Activated CD4-positive, alpha-beta T cell treated with anti-CD3 and anti-CD28 coated beads, Interleukin-2, amount 10 ng/mL, durations not matched to agents 7 days and 5 days (primary cell): ENCODE data around the gene EPHB2. TPM values are rescaled to one million over a fixed set of nuclear protein-coding genes. Genes with fewer than 3 reads are reported as not detected.

Experiments
- CTCF ChIA-PET: fragments of 350-600 bp; sonication (Branson Sonifier 250); formaldehyde crosslinking; loops from one replicate; lab custom pipeline; 2021; ENCODE audit warnings: antibody characterized with exemption; lab: Charles Lee
- POLR2A ChIA-PET: fragments of 350-600 bp; sonication (Branson Sonifier 250); formaldehyde crosslinking; loops from one replicate; lab custom pipeline; 2021; ENCODE audit warnings: antibody characterized with exemption; lab: Charles Lee
- DNase-seq: peaks from one replicate; pipeline ENCODE4 v3.0.0-alpha.2; 2020
- H3K27ac Mint-ChIP-seq: one replicate; pipeline ENCODE4 v1.8.0; 2021; ENCODE audit warnings: mild to moderate bottlenecking, moderate library complexity, mixed read lengths
- H3K27me3 Mint-ChIP-seq: one replicate; pipeline ENCODE4 v1.8.0; 2021; ENCODE audit warnings: mixed read lengths
- H3K36me3 Mint-ChIP-seq: one replicate; pipeline ENCODE4 v1.8.0; 2021; ENCODE audit warnings: low read depth, mixed read lengths
- H3K4me1 Mint-ChIP-seq: one replicate; pipeline ENCODE4 v1.8.0; 2021; ENCODE audit warnings: mixed read lengths
- H3K4me3 Mint-ChIP-seq: one replicate; pipeline ENCODE4 v1.8.0; 2021; ENCODE audit warnings: mild to moderate bottlenecking, moderate library complexity, mixed read lengths
- H3K9me3 Mint-ChIP-seq: one replicate; pipeline ENCODE4 v1.8.0; 2021; ENCODE audit warnings: mixed read lengths
- total RNA-seq, 2 experiments: library from RNA; stranded (reverse); gene quantifications; one replicate each; pipeline ENCODE4 v1.2.3, GENCODE V29; 2021

The EPHB2 gene
- total RNA-seq, 2 experiments from 2014 or later, result 0.08 TPM; not detected in 1

DNA sequence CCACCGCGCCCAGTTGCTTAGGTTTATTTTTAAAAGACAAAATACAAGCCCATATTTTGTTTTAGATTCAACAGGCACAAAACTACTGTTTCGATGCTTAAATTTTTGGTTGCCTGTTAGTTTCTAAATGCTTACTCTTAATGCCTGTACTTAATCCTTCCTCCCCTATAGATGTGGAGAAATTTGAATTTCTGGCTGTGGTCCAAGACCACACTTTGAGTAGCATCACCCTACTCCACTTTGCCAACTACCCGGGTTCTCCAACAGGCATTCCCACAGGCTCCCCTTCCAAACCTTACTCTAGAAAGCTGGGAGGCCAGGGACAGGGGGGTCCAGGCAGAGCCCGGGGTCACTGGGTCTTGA lies 242.0 kb downstream of the EPHB2 start:
- POLR2A ChIA-PET, result interaction anchor here (0.7 kb wide), 1 partner anchor 18 kb away, joined by 3 read pairs; no protein-coding TSS in a partner anchor
- Mint-ChIP-seq H3K4me1 (no peaks in the 10 kb centered on the region), H3K27ac (no peak overlapping the region), H3K4me3 (no peak overlapping the region), H3K9me3 (no peaks in the 10 kb centered on the region), H3K27me3 (peaks cover 52% of the 10 kb centered on the region), H3K36me3 (no peaks in the 10 kb centered on the region)
- DNase-seq, result no peak
- CTCF ChIA-PET, result no interaction called here

DNA sequence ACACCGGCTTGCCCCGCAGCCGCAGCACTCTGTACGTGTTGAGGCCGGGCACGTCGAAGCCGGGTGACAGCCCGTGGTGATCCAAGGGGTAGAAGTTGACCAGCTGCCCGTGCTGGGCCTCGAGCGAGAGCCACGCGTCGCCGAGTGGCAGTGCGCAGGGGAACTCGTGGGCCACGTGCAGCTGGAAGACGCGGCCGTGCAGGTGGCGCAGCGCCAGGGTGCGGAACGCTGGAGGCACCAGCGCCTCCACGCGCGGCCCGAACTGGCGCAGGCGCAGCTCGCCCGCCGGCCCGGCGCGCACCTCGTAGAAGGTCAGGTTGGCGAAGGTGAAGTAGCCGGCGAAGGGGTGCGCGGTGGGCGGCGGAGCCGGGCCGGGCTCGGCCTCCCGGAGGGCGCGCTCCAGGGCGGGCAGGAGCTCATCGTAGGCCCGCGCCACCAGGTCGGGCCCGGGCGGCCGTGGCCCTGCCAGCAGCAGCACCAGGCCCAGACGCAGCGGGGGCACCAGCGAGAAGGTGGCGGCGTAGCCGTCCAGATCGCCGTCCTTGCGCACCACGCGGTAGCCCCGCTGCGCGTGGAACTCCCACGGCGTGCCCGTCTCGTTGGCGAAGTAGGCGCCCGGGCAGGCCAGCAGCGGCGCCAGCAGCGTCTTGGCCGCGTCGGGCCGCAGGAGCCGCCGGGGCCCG lies 242.6 kb downstream of the EPHB2 start:
- no peak overlapping the region for H3K27ac Mint-ChIP-seq
- peaks cover 48% of the 10 kb centered on the region for H3K27me3 Mint-ChIP-seq
- no peaks in the 10 kb centered on the region for H3K36me3 Mint-ChIP-seq
- no peak overlapping the region for H3K4me3 Mint-ChIP-seq
- no peak for DNase-seq
- ChIA-PET CTCF (no interaction called here), POLR2A (interaction anchor here (0.7 kb wide), 1 partner anchor 18 kb away, joined by 3 read pairs; no protein-coding TSS in a partner anchor)
- H3K4me1 Mint-ChIP-seq, result no peaks in the 10 kb centered on the region
- H3K9me3 Mint-ChIP-seq, result no peaks in the 10 kb centered on the region

DNA sequence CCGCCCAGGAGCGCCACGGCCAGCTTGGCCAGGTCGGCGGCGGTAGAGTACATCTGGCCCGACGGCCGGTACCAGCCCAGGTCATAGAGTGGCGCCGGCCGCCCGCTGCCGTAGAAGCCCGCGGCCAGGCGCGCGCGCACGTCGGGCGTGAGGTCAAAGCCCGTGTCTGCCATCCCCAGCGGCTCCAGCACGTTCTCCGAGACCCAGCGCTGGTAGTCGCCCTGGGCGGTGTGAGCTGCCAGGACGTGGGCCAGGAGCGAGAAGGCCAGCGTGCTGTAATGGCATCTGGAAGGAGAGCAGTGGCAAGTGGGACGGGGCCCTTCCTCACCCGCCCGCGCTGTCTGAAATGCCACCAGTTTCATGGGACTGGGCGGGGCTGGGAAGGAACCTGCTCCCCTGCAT lies 243.1 kb downstream of the EPHB2 start:
- H3K36me3 Mint-ChIP-seq, result no peaks in the 10 kb centered on the region
- H3K27ac Mint-ChIP-seq, result no peak overlapping the region
- ChIA-PET CTCF (no interaction called here), POLR2A (no interaction called here)
- peaks cover 43% of the 10 kb centered on the region for H3K27me3 Mint-ChIP-seq
- DNase-seq, result no peak
- no peaks in the 10 kb centered on the region for H3K9me3 Mint-ChIP-seq
- no peaks in the 10 kb centered on the region for H3K4me1 Mint-ChIP-seq
- H3K4me3 Mint-ChIP-seq, result no peak overlapping the region

DNA sequence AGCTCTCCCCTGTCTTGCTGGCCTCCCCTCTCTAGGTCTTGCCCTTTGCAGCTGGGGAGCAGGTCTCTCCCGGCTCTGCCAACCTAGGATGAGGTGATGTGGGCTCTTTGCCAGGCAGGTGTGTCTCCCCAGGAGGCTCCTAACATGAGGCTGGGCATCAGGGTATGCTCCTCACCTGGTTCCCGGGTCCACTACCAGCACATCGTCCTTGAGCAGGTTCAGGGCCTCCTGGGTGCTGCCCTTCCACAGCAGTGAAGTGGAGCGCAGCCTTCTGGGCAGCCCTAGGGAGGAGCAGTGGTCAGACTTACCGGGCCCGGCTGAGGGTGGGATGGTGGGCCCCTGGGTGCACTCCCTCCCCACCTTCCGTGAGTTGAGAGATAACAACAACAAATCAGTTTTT lies 244.5 kb downstream of the EPHB2 start:
- H3K9me3 Mint-ChIP-seq, result no peaks in the 10 kb centered on the region
- DNase-seq, result no peak
- H3K4me1 Mint-ChIP-seq, result no peaks in the 10 kb centered on the region
- no peak overlapping the region for H3K27ac Mint-ChIP-seq
- H3K27me3 Mint-ChIP-seq, result peaks cover 36% of the 10 kb centered on the region
- no peak overlapping the region for H3K4me3 Mint-ChIP-seq
- CTCF ChIA-PET, result no interaction called here
- POLR2A ChIA-PET, result no interaction called here
- H3K36me3 Mint-ChIP-seq, result no peaks in the 10 kb centered on the region

DNA sequence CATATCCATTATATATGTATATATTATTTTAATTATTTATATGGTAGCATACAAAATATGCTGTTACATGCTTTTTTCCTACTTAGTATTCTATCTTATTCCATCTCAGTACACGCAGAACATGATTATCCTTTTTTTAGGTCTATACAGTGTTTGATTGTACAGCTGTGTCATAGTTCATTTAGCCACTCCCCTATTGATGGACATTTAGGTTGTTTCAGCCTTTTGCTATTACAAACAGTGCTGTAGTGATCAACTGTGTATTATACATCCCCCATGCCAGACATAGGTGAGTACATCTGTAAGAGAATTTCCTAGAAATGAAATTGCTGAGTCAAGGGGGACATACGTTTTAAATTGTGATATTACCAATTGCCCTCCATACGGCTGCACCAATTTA lies 246.4 kb downstream of the EPHB2 start:
- H3K27ac Mint-ChIP-seq, result no peak overlapping the region
- CTCF ChIA-PET, result no interaction called here
- H3K9me3 Mint-ChIP-seq, result no peaks in the 10 kb centered on the region
- DNase-seq, result no peak
- H3K4me1 Mint-ChIP-seq, result no peaks in the 10 kb centered on the region
- peaks cover 24% of the 10 kb centered on the region for H3K27me3 Mint-ChIP-seq
- H3K36me3 Mint-ChIP-seq, result no peaks in the 10 kb centered on the region
- H3K4me3 Mint-ChIP-seq, result no peak overlapping the region
- POLR2A ChIA-PET, result no interaction called here

DNA sequence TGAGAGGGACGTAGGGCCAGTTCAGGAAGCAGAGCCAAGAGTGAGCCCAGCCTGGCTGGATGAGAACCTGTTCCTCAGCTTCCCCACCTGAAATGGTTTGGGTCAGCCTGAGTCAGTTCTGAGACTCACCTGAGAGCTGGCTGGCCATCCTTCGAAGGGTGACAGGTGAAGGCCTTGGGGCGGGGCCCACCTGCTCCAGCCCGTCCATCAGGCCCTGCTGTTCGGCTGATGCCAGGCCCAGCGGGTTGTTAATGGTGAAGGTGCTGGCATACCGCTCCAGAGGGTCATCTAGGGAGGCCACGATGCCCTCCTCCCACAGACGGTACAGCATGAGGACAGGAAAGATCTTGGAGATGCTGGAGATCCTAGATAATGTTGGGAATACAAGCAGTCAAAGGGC lies 247.9 kb downstream of the EPHB2 start:
- POLR2A ChIA-PET, result interaction anchor here (0.7 kb wide), 1 partner anchor 63 kb away, joined by 6 read pairs; no protein-coding TSS in a partner anchor
- H3K9me3 Mint-ChIP-seq, result no peaks in the 10 kb centered on the region

DNA sequence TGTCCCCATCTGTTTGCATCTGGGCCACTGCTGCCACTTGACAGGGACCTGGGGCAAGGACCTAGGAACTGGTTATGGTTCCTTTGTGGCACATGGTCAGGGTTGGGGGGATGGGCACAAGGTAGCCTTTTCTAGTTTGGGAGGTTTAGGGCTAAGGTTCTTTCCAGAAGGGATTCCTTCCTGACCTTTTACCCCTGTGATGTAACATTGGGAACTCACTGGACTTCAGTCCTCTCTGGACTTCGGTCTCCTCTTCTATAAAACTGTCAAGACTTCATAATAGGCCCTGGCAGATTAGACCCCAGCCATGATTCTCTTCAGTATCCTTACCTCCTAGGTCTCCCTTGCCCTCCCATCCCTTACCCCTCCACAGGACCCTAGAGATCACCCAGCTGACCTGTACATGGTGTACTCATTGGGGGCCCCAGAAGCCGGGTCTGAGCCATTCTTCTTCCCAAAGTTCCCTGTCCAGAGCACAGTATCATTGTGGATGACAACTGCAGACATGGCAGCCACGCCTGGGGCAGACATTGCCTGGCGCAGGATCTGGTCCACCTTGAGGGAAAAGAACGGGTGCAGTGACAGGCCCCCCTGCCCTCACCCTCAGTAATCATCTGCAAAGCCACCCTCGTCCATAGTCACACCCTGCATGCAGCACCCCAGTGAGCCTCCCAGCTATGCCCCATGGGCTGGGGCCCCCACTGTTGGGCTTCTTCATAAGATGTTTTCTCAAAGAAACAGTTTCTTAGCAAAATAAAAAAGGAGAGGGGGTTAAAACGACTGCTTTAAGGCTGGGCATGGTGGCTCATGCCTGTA lies 249.1 kb downstream of the EPHB2 start:
- POLR2A ChIA-PET, result no interaction called here
- no peaks in the 10 kb centered on the region for H3K9me3 Mint-ChIP-seq
- CTCF ChIA-PET, result no interaction called here
- H3K4me3 Mint-ChIP-seq, result no peak overlapping the region
- no peaks in the 10 kb centered on the region for H3K36me3 Mint-ChIP-seq
- H3K27me3 Mint-ChIP-seq, result peaks cover 9% of the 10 kb centered on the region
- DNase-seq, result no peak
- no peak overlapping the region for H3K27ac Mint-ChIP-seq
- H3K4me1 Mint-ChIP-seq, result no peaks in the 10 kb centered on the region

More for the DNA sequence above, 247.9 kb downstream of the EPHB2 start:
- no peak overlapping the region for H3K27ac Mint-ChIP-seq
- H3K27me3 Mint-ChIP-seq, result peaks cover 21% of the 10 kb centered on the region
- H3K4me3 Mint-ChIP-seq, result no peak overlapping the region
- no peaks in the 10 kb centered on the region for H3K4me1 Mint-ChIP-seq
- no peaks in the 10 kb centered on the region for H3K36me3 Mint-ChIP-seq
- CTCF ChIA-PET, result no interaction called here
- DNase-seq, result no peak

DNA sequence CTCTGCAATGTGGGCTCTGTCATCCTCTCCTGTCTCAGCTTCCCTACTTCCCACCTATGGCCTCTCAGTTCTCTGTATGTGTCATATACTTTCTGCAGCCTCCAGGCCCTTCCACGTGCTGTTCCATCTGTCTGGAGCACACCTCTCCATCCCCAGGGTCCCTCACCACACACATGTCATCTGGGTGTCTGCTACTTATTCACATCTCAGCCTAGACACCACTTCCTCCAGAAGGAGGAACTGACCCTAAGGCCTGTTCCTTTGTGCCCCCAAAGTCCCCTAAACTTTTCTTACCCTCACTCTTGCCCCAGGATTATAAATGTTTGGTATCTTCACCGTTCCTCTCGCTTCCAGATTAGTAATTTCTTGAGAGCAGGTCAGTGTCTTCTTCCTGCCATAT lies 251.9 kb downstream of the EPHB2 start:
- ChIA-PET CTCF (no interaction called here), POLR2A (no interaction called here)
- Mint-ChIP-seq H3K36me3 (peaks cover 2% of the 10 kb centered on the region), H3K4me3 (no peak overlapping the region), H3K27me3 (peaks cover 9% of the 10 kb centered on the region), H3K9me3 (peaks cover 10% of the 10 kb centered on the region), H3K4me1 (no peaks in the 10 kb centered on the region), H3K27ac (no peak overlapping the region)
- no peak for DNase-seq

DNA sequence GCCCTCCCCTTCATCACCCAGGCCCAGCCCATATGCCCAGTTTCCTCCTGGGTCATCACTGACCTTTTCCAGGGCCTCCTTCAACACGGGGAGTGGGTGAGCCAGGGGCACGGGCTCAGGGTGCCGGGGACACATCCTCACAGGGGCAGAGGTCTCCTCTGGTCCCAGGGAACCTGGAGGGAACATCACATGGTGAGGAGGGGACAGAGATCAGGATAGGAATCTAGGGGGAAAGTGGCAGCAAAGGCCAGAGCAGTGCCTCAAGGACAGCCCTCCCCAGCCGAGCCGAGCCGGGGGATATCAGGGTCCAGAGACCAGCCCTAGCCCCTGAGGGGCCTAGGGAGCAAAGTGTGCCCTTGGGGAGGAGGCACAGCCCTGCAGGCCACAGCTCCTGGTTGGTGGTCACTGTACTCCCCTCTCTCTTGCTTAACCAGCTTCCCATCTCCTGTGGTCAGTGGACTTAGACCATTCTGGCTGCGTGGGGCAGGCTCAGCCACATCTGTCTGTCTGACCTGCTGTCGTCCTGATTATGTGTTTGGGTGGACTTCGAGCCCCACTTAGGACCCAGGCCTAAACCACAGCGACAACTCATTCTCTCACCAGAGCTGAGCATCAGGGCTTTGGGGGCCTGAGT lies 252.5 kb downstream of the EPHB2 start:
- DNase-seq, result no peak
- Mint-ChIP-seq H3K4me3 (no peak overlapping the region), H3K36me3 (peaks cover 2% of the 10 kb centered on the region), H3K9me3 (peaks cover 10% of the 10 kb centered on the region), H3K27me3 (peaks cover 13% of the 10 kb centered on the region), H3K4me1 (no peaks in the 10 kb centered on the region), H3K27ac (no peak overlapping the region)
- POLR2A ChIA-PET, result no interaction called here
- CTCF ChIA-PET, result interaction anchor here (1.1 kb wide), 2 partner anchors 219 to 381 kb away, joined by 3 to 4 read pairs; partner anchors contain the start of gene HNRNPR

DNA sequence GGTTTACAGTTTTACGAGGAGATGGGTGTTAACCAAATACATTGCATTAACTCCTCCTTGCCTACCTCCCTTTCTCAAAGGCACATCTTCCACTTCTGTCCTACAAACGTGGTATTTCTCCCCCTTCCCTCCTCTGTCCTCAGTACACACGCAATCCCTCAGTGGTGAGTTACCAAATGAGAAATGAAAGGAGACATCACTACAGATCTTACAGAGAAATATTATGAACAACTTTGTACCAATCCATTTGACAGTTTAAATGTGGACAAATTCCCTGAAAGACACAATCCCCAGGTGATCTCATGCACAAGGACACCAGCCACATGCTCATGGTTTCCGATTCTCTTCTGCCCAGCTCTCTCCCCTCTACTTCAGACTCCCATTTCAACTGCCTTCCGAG lies 255.7 kb downstream of the EPHB2 start:
- CTCF ChIA-PET, result no interaction called here
- Mint-ChIP-seq H3K27me3 (peaks cover 37% of the 10 kb centered on the region), H3K4me3 (no peak overlapping the region), H3K9me3 (peaks cover 10% of the 10 kb centered on the region), H3K27ac (no peak overlapping the region), H3K36me3 (peaks cover 2% of the 10 kb centered on the region), H3K4me1 (no peaks in the 10 kb centered on the region)
- no peak for DNase-seq
- POLR2A ChIA-PET, result no interaction called here

DNA sequence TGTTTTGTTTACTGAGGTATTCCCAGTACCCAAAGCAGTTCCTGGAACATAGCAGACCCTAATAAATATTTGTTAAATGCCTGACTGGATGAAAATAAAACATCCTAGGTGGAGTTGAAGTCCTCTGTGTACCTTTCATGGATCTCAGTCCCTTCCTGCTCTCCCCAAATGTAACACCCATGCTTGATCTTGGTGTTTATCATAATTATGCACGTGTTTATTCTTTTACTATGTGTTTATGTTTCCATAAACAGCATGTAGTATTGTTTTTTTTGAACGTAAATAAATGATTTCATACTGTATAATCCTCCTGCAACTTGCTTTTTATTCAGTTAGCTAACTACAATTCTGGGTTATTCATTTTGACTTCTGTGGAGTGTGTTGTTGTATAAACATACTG lies 257.2 kb downstream of the EPHB2 start:
- H3K9me3 Mint-ChIP-seq, result peaks cover 10% of the 10 kb centered on the region
- ChIA-PET POLR2A (no interaction called here), CTCF (interaction anchor here (0.5 kb wide), 1 partner anchor 128 kb away, joined by 3 read pairs; no protein-coding TSS in a partner anchor)
- DNase-seq, result no peak
- no peak overlapping the region for H3K27ac Mint-ChIP-seq
- no peak overlapping the region for H3K4me3 Mint-ChIP-seq
- no peaks in the 10 kb centered on the region for H3K4me1 Mint-ChIP-seq
- H3K27me3 Mint-ChIP-seq, result peaks cover 46% of the 10 kb centered on the region
- H3K36me3 Mint-ChIP-seq, result peaks cover 2% of the 10 kb centered on the region

DNA sequence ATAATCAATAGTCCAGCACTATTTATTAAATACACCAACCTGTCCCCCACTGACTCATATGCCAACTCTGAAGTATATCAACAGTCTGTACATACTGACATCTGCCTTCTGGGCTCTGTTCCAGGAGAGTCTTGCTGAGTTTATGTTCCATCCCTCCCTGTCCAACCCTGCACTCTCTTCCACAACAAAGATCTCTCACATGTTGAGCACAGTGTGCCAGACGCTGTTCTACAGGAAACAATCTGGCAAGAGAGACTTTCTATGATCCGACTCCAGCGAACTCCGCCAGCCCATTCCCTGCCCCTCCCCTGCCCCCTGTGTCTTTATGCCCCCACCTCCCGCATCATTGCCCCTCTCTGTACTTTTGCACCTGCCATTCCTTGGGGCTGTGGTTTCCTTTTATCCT lies 258.7 kb downstream of the EPHB2 start:
- ChIA-PET CTCF (interaction anchor here (1.2 kb wide), 1 partner anchor 14 kb away, joined by 3 read pairs; no protein-coding TSS in a partner anchor), POLR2A (no interaction called here)
- Mint-ChIP-seq H3K4me3 (no peak overlapping the region), H3K27me3 (peaks cover 50% of the 10 kb centered on the region), H3K36me3 (peaks cover 2% of the 10 kb centered on the region), H3K27ac (no peak overlapping the region), H3K4me1 (no peaks in the 10 kb centered on the region), H3K9me3 (peaks cover 10% of the 10 kb centered on the region)
- DNase-seq, result no peak

DNA sequence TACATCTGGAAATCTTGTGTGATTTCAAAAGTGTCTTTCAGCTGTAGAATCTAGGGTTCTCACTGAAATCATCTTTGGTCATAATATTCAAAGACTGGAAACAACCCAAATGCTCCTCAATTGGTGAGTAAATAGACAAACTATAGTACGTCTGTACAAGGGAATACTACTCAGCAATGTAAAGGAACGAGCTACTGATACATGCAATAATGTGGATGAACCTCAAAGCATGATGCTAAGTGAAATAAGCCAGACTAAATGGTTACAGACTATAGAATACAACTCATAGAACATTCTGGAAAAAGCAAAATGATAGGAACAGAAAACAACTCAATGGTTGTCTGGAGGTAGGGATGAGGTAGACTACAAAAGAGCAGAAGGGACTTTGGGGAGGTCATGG lies 259.5 kb downstream of the EPHB2 start:
- Mint-ChIP-seq H3K9me3 (peaks cover 10% of the 10 kb centered on the region), H3K27me3 (peaks cover 53% of the 10 kb centered on the region), H3K4me3 (no peak overlapping the region), H3K36me3 (peaks cover 2% of the 10 kb centered on the region), H3K4me1 (no peaks in the 10 kb centered on the region), H3K27ac (no peak overlapping the region)
- POLR2A ChIA-PET, result no interaction called here
- CTCF ChIA-PET, result interaction anchor here (0.6 to 1.2 kb wide), 2 partner anchors 13 to 206 kb away, joined by 3 read pairs; no protein-coding TSS in a partner anchor
- DNase-seq, result no peak
